ENCODE results near the gene MS4A10. TPM values are rescaled to one million over a fixed set of nuclear protein-coding genes. Genes with fewer than 3 reads are reported as not detected.

The MS4A10 gene
- total and polyA plus RNA-seq, 10 of the 15 experiments (the other 5 are each of a cell fraction or from before 2014, with no cell fraction given) = not detected

DNA sequence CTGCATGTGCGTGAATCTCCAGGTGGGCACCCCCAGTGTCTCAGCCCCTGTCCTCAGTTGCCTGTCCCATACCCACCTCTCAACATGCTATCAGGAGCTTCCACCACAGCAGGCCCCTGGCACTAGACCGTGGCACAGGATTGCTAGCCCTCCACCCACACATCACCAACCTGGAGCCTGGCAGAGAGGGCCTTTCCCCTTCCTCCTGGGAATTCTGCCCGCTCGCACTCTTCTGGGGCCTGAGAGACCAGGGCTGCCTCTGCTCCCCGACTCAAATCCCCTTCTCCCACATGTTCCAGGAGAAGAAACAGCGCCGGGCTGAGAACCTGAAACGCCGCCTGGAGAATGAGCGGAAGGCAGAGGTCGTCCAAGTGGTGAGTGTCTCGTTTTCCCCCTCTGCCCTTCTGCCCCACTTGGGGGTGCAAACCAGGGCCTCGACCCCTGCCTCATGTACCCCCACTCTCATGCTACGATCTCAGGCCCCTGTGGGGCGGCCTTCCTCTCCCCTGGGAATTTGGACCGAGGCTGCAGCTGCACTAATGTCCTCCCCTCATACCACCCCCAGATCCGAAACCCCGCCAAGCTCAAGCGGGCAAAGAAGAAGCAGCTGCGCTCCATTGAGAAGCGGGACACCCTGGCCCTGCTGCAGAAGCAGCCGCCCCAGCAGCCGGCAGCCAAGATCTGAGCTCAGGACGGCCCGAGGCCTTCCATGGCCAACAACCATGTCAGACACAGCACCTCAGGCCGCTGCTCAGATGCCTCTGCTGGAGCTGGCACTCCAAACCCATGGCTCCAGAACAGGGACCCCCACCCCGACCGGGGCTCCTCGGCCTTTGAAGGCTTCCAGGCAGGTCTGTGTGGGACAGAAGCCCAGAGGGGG, 64.7 kb downstream of the MS4A10 start (continued):
- no peak for TF ChIP-seq ZNF622 (IDR thresholded peaks at IDR 0.05)

Other genes starting within 250 kb of the MS4A10 start
Only the 7 nearest of the 11 such genes appear.
- not detected in 2 replicates for gene MS4A8, start 85.7 kb upstream of the MS4A10 start, total RNA-seq (2014; rRNA removed)
- not detected in 2 replicates for gene MS4A8, start 85.7 kb upstream of the MS4A10 start, total RNA-seq (2014; rRNA removed; fragmentation: Illumina TruSeq; extraction: Trizol)
- not detected in 2 replicates for gene MS4A8, start 85.7 kb upstream of the MS4A10 start, total RNA-seq (2021)
- 0.04 TPM in 1 of 2 replicates, not detected in the other for gene MS4A8, start 85.7 kb upstream of the MS4A10 start, polyA plus RNA-seq (2011; rRNA removed)
- not detected in 2 replicates for gene MS4A8, start 85.7 kb upstream of the MS4A10 start, polyA plus RNA-seq (2014; fragmentation: Illumina TruSeq; extraction: Trizol)
- gene MS4A8, start 85.7 kb upstream of the MS4A10 start, polyA plus RNA-seq (2014; fragmentation: Nextera tagmentation; extraction: Ambion mirVana) = not detected
- gene MS4A8, start 85.7 kb upstream of the MS4A10 start, polyA plus RNA-seq (2014; rRNA removed) = not detected in 2 replicates
- not detected for gene MS4A8, start 85.7 kb upstream of the MS4A10 start, polyA plus RNA-seq (2016; fragmentation: Nextera tagmentation; extraction: Ambion mirVana)
- not detected in 2 replicates for gene MS4A18, start 60.6 kb upstream of the MS4A10 start, total RNA-seq (2014; rRNA removed)
- not detected in 2 replicates for gene MS4A18, start 60.6 kb upstream of the MS4A10 start, total RNA-seq (2014; rRNA removed; fragmentation: Illumina TruSeq; extraction: Trizol)
- not detected in 2 replicates for gene MS4A18, start 60.6 kb upstream of the MS4A10 start, total RNA-seq (2021)
- gene MS4A18, start 60.6 kb upstream of the MS4A10 start, polyA plus RNA-seq (2011; rRNA removed) = not detected in 2 replicates
- gene MS4A18, start 60.6 kb upstream of the MS4A10 start, polyA plus RNA-seq (2014; fragmentation: Illumina TruSeq; extraction: Trizol) = not detected in 2 replicates
- gene MS4A18, start 60.6 kb upstream of the MS4A10 start, polyA plus RNA-seq (2014; fragmentation: Nextera tagmentation; extraction: Ambion mirVana) = not detected
- not detected in 2 replicates for gene MS4A18, start 60.6 kb upstream of the MS4A10 start, polyA plus RNA-seq (2014; rRNA removed)
- not detected for gene MS4A18, start 60.6 kb upstream of the MS4A10 start, polyA plus RNA-seq (2016; fragmentation: Nextera tagmentation; extraction: Ambion mirVana)
- 0.27 and 0.62 TPM in 2 replicates for gene MS4A15, start 28.5 kb upstream of the MS4A10 start, total RNA-seq (2014; rRNA removed)
- gene MS4A15, start 28.5 kb upstream of the MS4A10 start, total RNA-seq (2014; rRNA removed; fragmentation: Illumina TruSeq; extraction: Trizol) = 0.18 and 0.45 TPM in 2 replicates
- 0.46 and 0.56 TPM in 2 replicates for gene MS4A15, start 28.5 kb upstream of the MS4A10 start, total RNA-seq (2021)
- gene MS4A15, start 28.5 kb upstream of the MS4A10 start, polyA plus RNA-seq (2011; rRNA removed) = 0.22 and 0.35 TPM in 2 replicates
- gene MS4A15, start 28.5 kb upstream of the MS4A10 start, polyA plus RNA-seq (2014; fragmentation: Illumina TruSeq; extraction: Trizol) = 0.71 TPM in 1 of 2 replicates, not detected in the other
- gene MS4A15, start 28.5 kb upstream of the MS4A10 start, polyA plus RNA-seq (2014; fragmentation: Nextera tagmentation; extraction: Ambion mirVana) = under 1 TPM; 0.05 to 0.08 TPM
- gene MS4A15, start 28.5 kb upstream of the MS4A10 start, polyA plus RNA-seq (2014; rRNA removed) = 0.22 and 0.55 TPM in 2 replicates
- under 1 TPM; 0.62 to 0.84 TPM for gene MS4A15, start 28.5 kb upstream of the MS4A10 start, polyA plus RNA-seq (2016; fragmentation: Nextera tagmentation; extraction: Ambion mirVana)
- gene CCDC86, start 56.8 kb downstream of the MS4A10 start, total RNA-seq (2014; rRNA removed) = 26.5 and 39.7 TPM in 2 replicates
- gene CCDC86, start 56.8 kb downstream of the MS4A10 start, total RNA-seq (2014; rRNA removed; fragmentation: Illumina TruSeq; extraction: Trizol) = 6.6 and 7.2 TPM in 2 replicates
- gene CCDC86, start 56.8 kb downstream of the MS4A10 start, total RNA-seq (2021) = 51.1 and 58.2 TPM in 2 replicates
- 7.7 and 22.3 TPM in 2 replicates for gene CCDC86, start 56.8 kb downstream of the MS4A10 start, polyA plus RNA-seq (2011; rRNA removed)
- gene CCDC86, start 56.8 kb downstream of the MS4A10 start, polyA plus RNA-seq (2014; fragmentation: Illumina TruSeq; extraction: Trizol) = 24.7 and 37.7 TPM in 2 replicates
- gene CCDC86, start 56.8 kb downstream of the MS4A10 start, polyA plus RNA-seq (2014; fragmentation: Nextera tagmentation; extraction: Ambion mirVana) = 1 to 10 TPM; 2.0 to 4.4 TPM
- 44.4 and 49.6 TPM in 2 replicates for gene CCDC86, start 56.8 kb downstream of the MS4A10 start, polyA plus RNA-seq (2014; rRNA removed)
- gene CCDC86, start 56.8 kb downstream of the MS4A10 start, polyA plus RNA-seq (2016; fragmentation: Nextera tagmentation; extraction: Ambion mirVana) = 10 to 100 TPM; 78.6 to 87.2 TPM
- not detected in 2 replicates for gene PTGDR2, start 70.6 kb downstream of the MS4A10 start, total RNA-seq (2014; rRNA removed)
- not detected in 2 replicates for gene PTGDR2, start 70.6 kb downstream of the MS4A10 start, total RNA-seq (2014; rRNA removed; fragmentation: Illumina TruSeq; extraction: Trizol)
- gene PTGDR2, start 70.6 kb downstream of the MS4A10 start, total RNA-seq (2021) = 0.13 TPM in 1 of 2 replicates, not detected in the other
- not detected in 2 replicates for gene PTGDR2, start 70.6 kb downstream of the MS4A10 start, polyA plus RNA-seq (2011; rRNA removed)
- 0.01 TPM in 1 of 2 replicates, not detected in the other for gene PTGDR2, start 70.6 kb downstream of the MS4A10 start, polyA plus RNA-seq (2014; fragmentation: Illumina TruSeq; extraction: Trizol)
- not detected for gene PTGDR2, start 70.6 kb downstream of the MS4A10 start, polyA plus RNA-seq (2014; fragmentation: Nextera tagmentation; extraction: Ambion mirVana)
- 0.03 TPM in 1 of 2 replicates, not detected in the other for gene PTGDR2, start 70.6 kb downstream of the MS4A10 start, polyA plus RNA-seq (2014; rRNA removed)
- gene PTGDR2, start 70.6 kb downstream of the MS4A10 start, polyA plus RNA-seq (2016; fragmentation: Nextera tagmentation; extraction: Ambion mirVana) = under 1 TPM; 0.17 to 0.28 TPM
- gene ZP1, start 82.2 kb downstream of the MS4A10 start, total RNA-seq (2014; rRNA removed) = not detected in 2 replicates
- not detected in 2 replicates for gene ZP1, start 82.2 kb downstream of the MS4A10 start, total RNA-seq (2014; rRNA removed; fragmentation: Illumina TruSeq; extraction: Trizol)
- gene ZP1, start 82.2 kb downstream of the MS4A10 start, total RNA-seq (2021) = not detected in 2 replicates
- gene ZP1, start 82.2 kb downstream of the MS4A10 start, polyA plus RNA-seq (2011; rRNA removed) = not detected in 2 replicates
- not detected in 2 replicates for gene ZP1, start 82.2 kb downstream of the MS4A10 start, polyA plus RNA-seq (2014; fragmentation: Illumina TruSeq; extraction: Trizol)
- gene ZP1, start 82.2 kb downstream of the MS4A10 start, polyA plus RNA-seq (2014; fragmentation: Nextera tagmentation; extraction: Ambion mirVana) = not detected
- not detected in 2 replicates for gene ZP1, start 82.2 kb downstream of the MS4A10 start, polyA plus RNA-seq (2014; rRNA removed)
- not detected for gene ZP1, start 82.2 kb downstream of the MS4A10 start, polyA plus RNA-seq (2016; fragmentation: Nextera tagmentation; extraction: Ambion mirVana)
- gene PRPF19, start 121.3 kb downstream of the MS4A10 start, total RNA-seq (2014; rRNA removed) = 95.6 and 109 TPM in 2 replicates
- 48.7 and 53.1 TPM in 2 replicates for gene PRPF19, start 121.3 kb downstream of the MS4A10 start, total RNA-seq (2014; rRNA removed; fragmentation: Illumina TruSeq; extraction: Trizol)
- 165 and 170 TPM in 2 replicates for gene PRPF19, start 121.3 kb downstream of the MS4A10 start, total RNA-seq (2021)
- 12.9 and 25.6 TPM in 2 replicates for gene PRPF19, start 121.3 kb downstream of the MS4A10 start, polyA plus RNA-seq (2011; rRNA removed)
- 109 and 151 TPM in 2 replicates for gene PRPF19, start 121.3 kb downstream of the MS4A10 start, polyA plus RNA-seq (2014; fragmentation: Illumina TruSeq; extraction: Trizol)
- 10 to 100 TPM in 1 of 2 experiments, 1 to 10 TPM in 1; 8.7 to 27.7 TPM for gene PRPF19, start 121.3 kb downstream of the MS4A10 start, polyA plus RNA-seq (2014; fragmentation: Nextera tagmentation; extraction: Ambion mirVana)
- 74.4 and 88.5 TPM in 2 replicates for gene PRPF19, start 121.3 kb downstream of the MS4A10 start, polyA plus RNA-seq (2014; rRNA removed)
- gene PRPF19, start 121.3 kb downstream of the MS4A10 start, polyA plus RNA-seq (2016; fragmentation: Nextera tagmentation; extraction: Ambion mirVana) = 10 to 100 TPM; 59.8 to 62.9 TPM